Esophagus muscularis mucosa (tissue), 3 donors: ENCODE results near the gene YPEL2.

Experiments
- CTCF ChIP-seq, 3 experiments: fragments of 200-600 bp in 2 of 3; fragments of 450-650 bp in 1 of 3; sonication (generic) in 2 of 3; IDR thresholded peaks; one replicate each; pipeline ENCODE4 v1.5.1; 2017 to 2019; ENCODE audit warnings: antibody characterized with exemption in 3 of 3, mild to moderate bottlenecking in 2 of 3, moderate library complexity in 1 of 3
- EP300 ChIP-seq: sonication (generic); formaldehyde crosslinking; IDR thresholded peaks from one replicate; pipeline ENCODE4 v1.6.1; 2017; ENCODE audit warnings: antibody characterized with exemption

GRCh38 chr17:59373882-59374495 lies 42.5 kb downstream of the YPEL2 start:
- no peak for TF ChIP-seq EP300
- no peak for TF ChIP-seq CTCF (IDR thresholded peaks at IDR 0.05)
